GM23248 (cell line): ENCODE data around the gene RIC1. TPM values are rescaled to one million over a fixed set of nuclear protein-coding genes. Genes with fewer than 3 reads are reported as not detected.

ENCODE experiments used
- DNase-seq: peaks from one replicate; pipeline ENCODE4 v3.0.0-alpha.2; 2015
- H2AFZ ChIP-seq: fragments of 200-600 bp; sonication (generic); 2 replicates; pipeline ENCODE4 v1.6.1; 2016; ENCODE audit warnings: antibody characterized with exemption
- H3F3A ChIP-seq: fragments of 200-600 bp; sonication (generic); 2 replicates; pipeline ENCODE4 v1.6.1; 2016; ENCODE audit warnings: mild to moderate bottlenecking, antibody characterized with exemption, mixed run types; ENCODE audit not compliant: insufficient read depth
- H3K27ac ChIP-seq: fragments of 200-600 bp; sonication (generic); 2 replicates; pipeline ENCODE4 v1.5.1; 2016; ENCODE audit warnings: mild to moderate bottlenecking
- H3K27me3 ChIP-seq: fragments of 200-600 bp; sonication (generic); replicated peaks from 2 replicates; pipeline ENCODE4 v1.6.1; 2016; ENCODE audit warnings: mild to moderate bottlenecking; ENCODE audit not compliant: insufficient read depth
- H3K36me3 ChIP-seq: fragments of 200-600 bp; sonication (generic); 2 replicates; pipeline ENCODE4 v1.6.1; 2016; ENCODE audit warnings: low read depth, mild to moderate bottlenecking
- H3K4me1 ChIP-seq: fragments of 200-600 bp; sonication (generic); 2 replicates; pipeline ENCODE4 v1.6.1; 2016; ENCODE audit warnings: mild to moderate bottlenecking; ENCODE audit not compliant: insufficient read depth
- H3K4me2 ChIP-seq: fragments of 200-600 bp; sonication (generic); one replicate; pipeline ENCODE4 v1.6.1; 2016; ENCODE audit warnings: mild to moderate bottlenecking; ENCODE audit not compliant: unreplicated experiment
- H3K4me3 ChIP-seq: fragments of 200-600 bp; sonication (generic); 2 replicates; pipeline ENCODE4 v1.5.1; 2016; ENCODE audit warnings: mild to moderate bottlenecking
- H3K79me2 ChIP-seq: fragments of 200-600 bp; sonication (generic); 2 replicates; pipeline ENCODE4 v1.6.1; 2016; ENCODE audit warnings: mild to moderate bottlenecking; ENCODE audit not compliant: insufficient read depth
- H3K9ac ChIP-seq: fragments of 200-600 bp; sonication (generic); 2 replicates; pipeline ENCODE4 v1.6.1; 2016; ENCODE audit warnings: mild to moderate bottlenecking
- H3K9me2 ChIP-seq: fragments of 200-600 bp; sonication (generic); 2 replicates; pipeline ENCODE4 v1.6.1; 2016; ENCODE audit warnings: mixed run types, mild to moderate bottlenecking, moderate library complexity; ENCODE audit not compliant: insufficient read depth
- H3K9me3 ChIP-seq: fragments of 200-600 bp; sonication (generic); one replicate; pipeline ENCODE4 v1.6.1; 2017; ENCODE audit warnings: low read depth
- H4K20me1 ChIP-seq: fragments of 200-600 bp; sonication (generic); 2 replicates; pipeline ENCODE4 v1.6.0; 2016; ENCODE audit not compliant: insufficient read depth
- EZH2 ChIP-seq: fragments of 200-600 bp; sonication (generic); IDR thresholded peaks from 2 replicates; pipeline ENCODE4 v1.6.1; 2018; ENCODE audit warnings: antibody characterized with exemption, mild to moderate bottlenecking; ENCODE audit not compliant: insufficient read depth, poor library complexity, severe bottlenecking
- EZH2phosphoT487 ChIP-seq: fragments of 200-600 bp; sonication (generic); IDR thresholded peaks from 2 replicates; pipeline ENCODE4 v1.6.1; 2018; ENCODE audit warnings: antibody characterized with exemption, moderate library complexity, mild to moderate bottlenecking, low read depth; ENCODE audit not compliant: insufficient read depth
- WGBS, 2 experiments: methylation state at CpG; one replicate each; pipeline ENCODE4 v1.1.6; 2015 to 2017; ENCODE audit warnings: low lambda C conversion rate in 2 of 2, low coverage in 1 of 2; ENCODE audit errors: missing lambda C conversion rate in 2 of 2; 5-methylcytosine and 5-hydroxymethylcytosine counted together
- in situ Hi-C: fragments of 300-500 bp; cut with MboI; formaldehyde crosslinking; loops from 2 replicates; pipeline ENCODE4 v1.15.0; 2020
- polyA plus RNA-seq: library from polyadenylated mRNA; unstranded; fragments of >200 nt; fragmentation: Nextera tagmentation; extraction: Ambion mirVana; gene quantifications from 2 replicates; pipeline ENCODE4 v1.2.1, GENCODE V29; 2016
- total RNA-seq: library from RNA; depleted of rRNA; stranded (reverse); fragments of >200 nt; shearing (Covaris generic); gene quantifications from 2 replicates; pipeline ENCODE4 v1.2.3, GENCODE V29; 2014

The RIC1 gene
- total and polyA plus RNA-seq, 2 experiments from 2014 or later: 13.0 to 48.7 TPM

DNA sequence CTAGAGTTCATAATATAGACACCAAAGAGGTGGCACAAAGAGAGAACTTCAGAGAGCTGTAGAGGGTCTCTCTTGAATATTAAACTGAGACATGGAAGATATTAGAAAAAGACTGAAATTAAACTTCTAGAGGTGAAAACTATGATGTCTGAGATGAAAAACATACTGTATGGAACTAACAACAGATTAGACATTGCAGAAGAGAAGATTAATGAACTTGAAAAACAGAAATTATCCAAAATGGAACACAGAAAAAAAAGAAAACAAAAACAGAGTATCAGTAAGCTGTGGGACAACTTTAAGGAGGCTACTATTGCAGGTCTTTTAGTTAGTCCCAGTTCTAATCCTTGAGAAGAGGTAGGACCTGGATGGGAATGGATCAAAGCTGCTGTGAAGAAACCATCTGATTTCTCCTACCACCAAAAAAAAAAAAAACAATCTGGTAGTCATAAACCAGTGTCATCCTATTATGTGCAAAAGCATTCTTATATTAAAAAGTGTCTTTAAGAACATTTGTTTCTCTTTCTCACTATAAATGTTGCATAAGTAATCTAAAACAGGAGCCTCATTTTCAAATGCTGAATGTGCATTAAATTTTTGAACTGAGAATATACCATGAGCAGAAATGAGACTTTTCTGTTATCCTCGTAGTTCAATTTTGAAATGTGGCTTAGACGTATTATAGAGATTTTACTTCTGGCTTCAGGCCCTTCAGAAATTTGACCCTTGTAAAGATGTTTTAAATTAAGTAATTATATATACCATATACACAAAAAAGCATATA, 107.8 kb downstream of the RIC1 start:
- no peak overlapping the region for H2AFZ ChIP-seq
- WGBS, 2 experiments: 84 to 97% methylated on average over 2 of the region's 2 CpGs

DNA sequence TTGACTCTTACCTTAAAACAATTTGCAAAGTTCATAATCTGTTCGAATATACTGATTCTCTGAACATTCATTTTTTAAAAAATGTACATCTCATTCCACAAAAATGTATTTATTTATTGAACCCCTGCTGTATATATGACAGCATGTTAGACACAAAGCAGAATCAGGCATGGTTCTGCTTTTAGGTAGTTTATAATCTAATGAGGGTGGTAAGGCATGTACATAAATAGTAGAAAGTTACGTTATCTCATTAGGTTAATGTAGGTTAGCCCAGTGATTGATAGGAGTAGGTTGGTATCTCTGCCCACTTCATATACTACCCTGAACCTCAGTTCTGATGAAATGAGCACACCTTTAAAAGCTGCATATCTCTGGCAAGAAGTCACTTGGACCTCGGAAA, 114.2 kb downstream of the RIC1 start:
- H3K36me3 ChIP-seq: peaks cover 60% of the 10 kb centered on the region
- no peak for DNase-seq
- no peak overlapping the region for H2AFZ ChIP-seq
- in situ Hi-C loops: no loop called here
- no peaks in the 10 kb centered on the region for H3F3A ChIP-seq
- H3K27me3 ChIP-seq: no peaks in the 10 kb centered on the region
- H3K9me3 ChIP-seq: no peaks in the 10 kb centered on the region
- TF ChIP-seq EZH2: no peak
- no peak for TF ChIP-seq EZH2phosphoT487
- H3K79me2 ChIP-seq: peaks cover 7% of the 10 kb centered on the region; the same call in 1 of the 2 replicates
- no peak overlapping the region for H3K4me3 ChIP-seq
- no peaks in the 10 kb centered on the region for H4K20me1 ChIP-seq
- H3K27ac ChIP-seq: no peak overlapping the region
- H3K4me1 ChIP-seq: no peaks in the 10 kb centered on the region
- H3K9ac ChIP-seq: no peak overlapping the region
- WGBS, 2 experiments: 99% methylated on average over 3 of the region's 3 CpGs
- H3K4me2 ChIP-seq: no peak overlapping the region
- H3K9me2 ChIP-seq: no peaks in the 10 kb centered on the region

More for the DNA sequence above, 107.8 kb downstream of the RIC1 start:
- peaks cover 10% of the 10 kb centered on the region for H3K79me2 ChIP-seq
- no peaks in the 10 kb centered on the region for H3K4me1 ChIP-seq
- H3K9me3 ChIP-seq: no peaks in the 10 kb centered on the region
- no peak overlapping the region for H3K4me3 ChIP-seq
- H3F3A ChIP-seq: no peaks in the 10 kb centered on the region
- in situ Hi-C loops: no loop called here
- no peak overlapping the region for H3K4me2 ChIP-seq
- H4K20me1 ChIP-seq: no peaks in the 10 kb centered on the region
- H3K27me3 ChIP-seq: no peaks in the 10 kb centered on the region
- no peak overlapping the region for H3K27ac ChIP-seq
- H3K9me2 ChIP-seq: no peaks in the 10 kb centered on the region
- peaks cover 19% of the 10 kb centered on the region; the same call in 1 of the 2 replicates for H3K36me3 ChIP-seq
- no peak for DNase-seq
- TF ChIP-seq EZH2 (no peak), EZH2phosphoT487 (no peak)
- no peak overlapping the region for H3K9ac ChIP-seq

DNA sequence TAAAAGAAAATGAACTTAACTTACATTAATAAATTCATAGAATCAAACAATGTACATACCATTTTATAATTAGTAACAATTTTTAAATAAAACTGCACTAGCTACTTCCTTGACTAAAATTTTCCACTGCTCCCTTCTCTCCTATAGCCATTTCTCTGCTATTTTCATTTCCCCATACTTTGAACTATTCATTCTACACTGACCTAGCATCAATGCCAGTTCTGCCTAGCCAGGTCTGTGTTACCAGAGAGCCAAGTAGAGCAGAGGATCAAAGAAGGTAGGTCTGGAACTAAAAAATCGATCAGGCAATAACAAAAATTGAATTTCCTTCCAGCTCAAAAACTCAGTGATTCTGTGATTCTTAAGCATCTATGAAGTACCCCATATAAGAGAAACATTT, 119.5 kb downstream of the RIC1 start:
- DNase-seq: no peak

DNA sequence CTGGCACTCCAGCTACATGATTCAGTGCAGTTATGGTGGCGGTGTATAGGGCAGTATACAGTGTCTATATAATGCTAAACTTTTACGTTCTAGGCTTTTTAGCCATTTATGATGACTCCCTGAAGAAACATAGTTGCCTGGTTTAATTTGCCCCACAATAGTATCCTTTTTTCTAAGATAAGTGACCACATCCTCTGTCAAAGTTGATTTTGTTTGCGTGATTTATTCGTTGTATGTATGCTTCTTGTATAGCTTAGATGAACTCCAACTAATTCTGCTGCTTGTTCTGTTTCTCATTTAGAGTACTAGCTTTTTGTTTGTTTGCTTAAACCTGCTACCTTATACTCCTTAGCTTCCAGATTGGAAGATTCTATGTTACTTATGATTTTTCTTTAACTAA, 120.4 kb downstream of the RIC1 start:
- Histone ChIP-seq H3K9me2 (no peaks in the 10 kb centered on the region), H3K9me3 (no peaks in the 10 kb centered on the region), H3K4me3 (no peak overlapping the region), H3K36me3 (peaks cover 68% of the 10 kb centered on the region), H4K20me1 (no peaks in the 10 kb centered on the region), H3K27ac (no peak overlapping the region), H3K79me2 (no peaks in the 10 kb centered on the region), H3K4me1 (no peaks in the 10 kb centered on the region), H2AFZ (no peak overlapping the region), H3K4me2 (no peak overlapping the region), H3K9ac (no peak overlapping the region), H3K27me3 (no peaks in the 10 kb centered on the region), H3F3A (no peaks in the 10 kb centered on the region)
- TF ChIP-seq EZH2: no peak
- TF ChIP-seq EZH2phosphoT487: no peak
- WGBS, 2 experiments: 93 to 99% methylated on average over 4 of the region's 4 CpGs
- DNase-seq: no peak
- in situ Hi-C loops: no loop called here

More for the DNA sequence above, 119.5 kb downstream of the RIC1 start:
- no peak overlapping the region for H2AFZ ChIP-seq
- no peaks in the 10 kb centered on the region for H3K79me2 ChIP-seq
- no peak overlapping the region for H3K4me3 ChIP-seq
- no peaks in the 10 kb centered on the region for H3K9me3 ChIP-seq
- H3K36me3 ChIP-seq: peaks cover 73% of the 10 kb centered on the region
- H3F3A ChIP-seq: no peaks in the 10 kb centered on the region
- no peaks in the 10 kb centered on the region for H4K20me1 ChIP-seq
- no peak overlapping the region for H3K9ac ChIP-seq
- TF ChIP-seq EZH2 (no peak), EZH2phosphoT487 (no peak)
- H3K9me2 ChIP-seq: no peaks in the 10 kb centered on the region
- H3K27me3 ChIP-seq: no peaks in the 10 kb centered on the region
- no peak overlapping the region for H3K4me2 ChIP-seq
- WGBS, 2 experiments: 93 to 98% methylated on average over 1 of the region's 1 CpG
- in situ Hi-C loops: no loop called here
- H3K4me1 ChIP-seq: no peaks in the 10 kb centered on the region
- H3K27ac ChIP-seq: no peak overlapping the region
